Peyer's patch (tissue), 4 donors: ENCODE results near the gene SLC35A3. TPM values are rescaled to one million over a fixed set of nuclear protein-coding genes. Genes with fewer than 3 reads are reported as not detected.
"Not testable (repeated sequence)": the region's sequence is repeated elsewhere in the genome, so short reads cannot be mapped to it uniquely, and the experiment has no call there.

ENCODE experiments used
- DNase-seq, 3 donors: peaks; one replicate each; pipeline ENCODE4 v3.0.0-alpha.2; 2017 to 2019
- H3K27ac ChIP-seq, 4 donors: fragments of 200-600 bp; sonication (generic); one replicate each; pipeline ENCODE4 v1.5.1; 2016 to 2019
- H3K27me3 ChIP-seq, 2 donors: fragments of 200-600 bp; sonication (generic); one replicate each; pipeline ENCODE4 v1.5.1; 2019
- H3K36me3 ChIP-seq, 3 donors: fragments of 200-600 bp; sonication (generic); one replicate each; pipeline ENCODE4 v1.5.1; 2016 to 2019
- H3K4me1 ChIP-seq, 4 donors: fragments of 200-600 bp; sonication (generic); one replicate each; pipeline ENCODE4 v1.5.1; 2016 to 2019
- H3K4me3 ChIP-seq, 4 donors: fragments of 200-600 bp; sonication (generic); 1 replicate in 3 of 4; 2 replicates in 1 of 4; pipeline ENCODE4 v1.5.1; 2016 to 2019; ENCODE audit warnings: mild to moderate bottlenecking in 1 of 4
- H3K9me3 ChIP-seq, 4 donors: fragments of 200-600 bp; sonication (generic); one replicate each; pipeline ENCODE4 v1.5.1; 2016 to 2019; ENCODE audit warnings: mild to moderate bottlenecking in 1 of 4
- POLR2A ChIP-seq, 2 donors: fragments of 450-650 bp; IDR thresholded peaks; one replicate each; pipeline ENCODE4 v1.5.1; 2017; ENCODE audit warnings: antibody characterized with exemption in 2 of 2, mild to moderate bottlenecking in 2 of 2, moderate library complexity in 2 of 2
- total RNA-seq, 4 donors: library from RNA; depleted of rRNA; stranded (reverse); fragments of >200 nt; gene quantifications; one replicate each; pipeline ENCODE4 v1.1.0, GENCODE V29; 2016
- TF ChIP-seq, protein P1 (sequence below), 6 experiments: fragments of 450-650 bp in 4 of 6; fragments of 200-600 bp in 2 of 6; sonication (generic) in 1 of 6; IDR thresholded peaks; one replicate each; pipeline ENCODE4 v1.5.1; 2017 to 2019; ENCODE audit warnings: antibody characterized with exemption in 6 of 6, mild to moderate bottlenecking in 3 of 6, moderate library complexity in 1 of 6

The SLC35A3 gene
- total RNA-seq, 4 donors from 2014 or later: 16.5 to 105 (median 88.6) TPM

DNA sequence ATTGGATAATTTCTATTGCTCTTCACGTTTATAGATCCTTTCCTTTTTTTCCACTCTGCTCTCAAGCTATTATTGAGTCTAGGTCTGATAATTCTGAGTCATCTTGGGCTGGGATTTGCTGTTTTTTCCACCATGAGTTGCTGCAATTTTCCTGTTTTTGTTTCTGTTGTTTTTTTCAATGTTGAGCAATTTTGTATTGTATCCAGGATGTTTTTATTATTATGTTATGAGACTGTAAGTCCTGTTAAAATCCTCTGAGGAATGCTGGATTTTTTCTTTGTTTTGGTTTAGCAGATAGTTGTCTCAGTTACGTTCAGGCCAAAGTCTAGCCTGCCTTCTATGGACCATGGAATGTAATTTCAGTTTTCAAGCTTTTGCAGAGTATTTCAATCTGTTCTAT lies 13.0 kb upstream of the SLC35A3 start:
- Histone ChIP-seq H3K27ac (no peak overlapping the region), H3K27me3 (no peaks in the 10 kb centered on the region), H3K9me3 (no peaks in the 10 kb centered on the region), H3K4me3 (no peak overlapping the region), H3K36me3 (no peaks in the 10 kb centered on the region), H3K4me1 (no peaks in the 10 kb centered on the region)
- DNase-seq: no peak
- TF ChIP-seq, protein P1, sequence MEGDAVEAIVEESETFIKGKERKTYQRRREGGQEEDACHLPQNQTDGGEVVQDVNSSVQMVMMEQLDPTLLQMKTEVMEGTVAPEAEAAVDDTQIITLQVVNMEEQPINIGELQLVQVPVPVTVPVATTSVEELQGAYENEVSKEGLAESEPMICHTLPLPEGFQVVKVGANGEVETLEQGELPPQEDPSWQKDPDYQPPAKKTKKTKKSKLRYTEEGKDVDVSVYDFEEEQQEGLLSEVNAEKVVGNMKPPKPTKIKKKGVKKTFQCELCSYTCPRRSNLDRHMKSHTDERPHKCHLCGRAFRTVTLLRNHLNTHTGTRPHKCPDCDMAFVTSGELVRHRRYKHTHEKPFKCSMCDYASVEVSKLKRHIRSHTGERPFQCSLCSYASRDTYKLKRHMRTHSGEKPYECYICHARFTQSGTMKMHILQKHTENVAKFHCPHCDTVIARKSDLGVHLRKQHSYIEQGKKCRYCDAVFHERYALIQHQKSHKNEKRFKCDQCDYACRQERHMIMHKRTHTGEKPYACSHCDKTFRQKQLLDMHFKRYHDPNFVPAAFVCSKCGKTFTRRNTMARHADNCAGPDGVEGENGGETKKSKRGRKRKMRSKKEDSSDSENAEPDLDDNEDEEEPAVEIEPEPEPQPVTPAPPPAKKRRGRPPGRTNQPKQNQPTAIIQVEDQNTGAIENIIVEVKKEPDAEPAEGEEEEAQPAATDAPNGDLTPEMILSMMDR (IDR thresholded peaks at IDR 0.05): no peak
- TF ChIP-seq POLR2A (IDR thresholded peaks at IDR 0.05): no peak

GRCh38 chr1:99957818-99958217 lies 12.0 kb upstream of the SLC35A3 start:
- H3K27me3 ChIP-seq: no peaks in the 10 kb centered on the region
- no peak for DNase-seq
- H3K9me3 ChIP-seq: no peaks in the 10 kb centered on the region
- no peak overlapping the region for H3K27ac ChIP-seq
- no peaks in the 10 kb centered on the region for H3K36me3 ChIP-seq
- no peak overlapping the region for H3K4me3 ChIP-seq
- H3K4me1 ChIP-seq: no peaks in the 10 kb centered on the region
- TF ChIP-seq POLR2A (IDR thresholded peaks at IDR 0.05): no peak
- TF ChIP-seq, protein P1 (IDR thresholded peaks at IDR 0.05): no peak

- H3K4me3 ChIP-seq, H3K36me3 ChIP-seq, H3K27ac ChIP-seq, DNase-seq, H3K9me3 ChIP-seq, H3K27me3 ChIP-seq, H3K4me1 ChIP-seq: not testable (repeated sequence)
These were observed 10.5 kb upstream of the SLC35A3 start for GRCh38 chr1:99959189-99959705.

DNA sequence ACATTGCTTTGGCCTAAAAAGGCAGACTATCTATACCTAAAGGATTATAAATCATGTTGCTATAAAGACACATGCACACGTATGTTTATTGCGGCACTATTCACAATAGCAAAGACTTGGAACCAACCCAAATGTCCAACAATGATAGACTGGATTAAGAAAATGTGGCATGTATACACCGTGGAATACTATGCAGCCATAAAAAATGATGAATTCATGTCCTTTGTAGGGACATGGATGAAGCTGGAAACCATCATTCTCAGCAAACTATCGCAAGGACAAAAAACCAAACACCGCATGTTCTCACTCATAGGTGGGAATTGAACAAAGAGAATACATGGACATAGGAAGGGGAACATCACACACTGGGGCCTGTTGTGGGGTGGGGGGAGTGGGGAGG lies 9.5 kb upstream of the SLC35A3 start:
- not testable (repeated sequence) for H3K9me3 ChIP-seq, H3K27ac ChIP-seq, H3K36me3 ChIP-seq, H3K27me3 ChIP-seq, H3K4me1 ChIP-seq, DNase-seq, H3K4me3 ChIP-seq

DNA sequence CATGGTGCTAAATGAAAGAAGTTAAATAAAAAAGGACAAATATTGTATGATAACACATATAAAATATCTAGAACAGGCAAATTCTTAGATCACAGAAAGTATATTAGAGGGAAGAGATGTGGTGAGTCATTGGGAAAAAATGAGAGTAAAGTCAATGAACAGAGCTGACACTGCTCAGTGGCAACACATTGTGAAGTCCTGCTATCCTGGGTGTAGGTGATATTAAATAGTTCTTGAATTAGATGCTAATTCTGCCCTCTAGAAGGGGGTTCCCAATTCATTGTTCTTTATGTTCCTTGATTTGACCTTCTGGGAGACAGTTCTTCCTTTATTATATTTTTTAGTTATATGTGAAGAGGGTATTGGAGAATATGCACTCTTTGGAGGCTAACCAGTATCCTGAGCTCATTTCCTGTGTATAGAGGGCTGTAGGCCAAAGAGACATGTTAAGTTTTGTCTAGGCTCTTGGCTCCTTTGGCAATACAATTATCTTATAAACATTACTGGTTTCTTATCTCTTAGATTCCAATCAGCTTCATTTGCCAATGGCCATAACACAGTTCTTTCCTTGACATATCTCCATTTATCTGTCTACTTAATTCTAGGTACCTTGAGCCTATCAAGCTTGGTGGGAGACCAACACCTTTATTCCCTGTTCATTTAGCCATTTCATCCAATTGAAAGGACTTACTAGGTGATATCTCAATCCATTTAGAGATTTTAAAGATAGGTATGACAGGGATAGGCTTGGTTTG lies 6.6 kb upstream of the SLC35A3 start:
- Histone ChIP-seq H3K4me1 (no peaks in the 10 kb centered on the region), H3K4me3 (no peak overlapping the region), H3K27ac (no peak overlapping the region), H3K27me3 (no peaks in the 10 kb centered on the region), H3K36me3 (no peaks in the 10 kb centered on the region), H3K9me3 (no peaks in the 10 kb centered on the region)
- TF ChIP-seq, protein P1 (IDR thresholded peaks at IDR 0.05): no peak
- no peak for TF ChIP-seq POLR2A (IDR thresholded peaks at IDR 0.05)
- DNase-seq: no peak

GRCh38 chr1:99964806-99965205 lies 5.0 kb upstream of the SLC35A3 start:
- Histone ChIP-seq H3K9me3 (no peaks in the 10 kb centered on the region), H3K36me3 (no peaks in the 10 kb centered on the region), H3K4me1 (peaks cover 0 to 6% (median 0%) of the 10 kb centered on the region in 4 donors), H3K27ac (no peak overlapping the region), H3K4me3 (no peak overlapping the region), H3K27me3 (no peaks in the 10 kb centered on the region)
- TF ChIP-seq, protein P1 (IDR thresholded peaks at IDR 0.05): no peak
- TF ChIP-seq POLR2A (IDR thresholded peaks at IDR 0.05): no peak
- DNase-seq: no peak
